ENCODE measurements around the gene IFNL2.
"Not testable (repeated sequence)": the region's sequence is repeated elsewhere in the genome, so short reads cannot be mapped to it uniquely, and the experiment has no call there.

Gene IFNL2

DNA sequence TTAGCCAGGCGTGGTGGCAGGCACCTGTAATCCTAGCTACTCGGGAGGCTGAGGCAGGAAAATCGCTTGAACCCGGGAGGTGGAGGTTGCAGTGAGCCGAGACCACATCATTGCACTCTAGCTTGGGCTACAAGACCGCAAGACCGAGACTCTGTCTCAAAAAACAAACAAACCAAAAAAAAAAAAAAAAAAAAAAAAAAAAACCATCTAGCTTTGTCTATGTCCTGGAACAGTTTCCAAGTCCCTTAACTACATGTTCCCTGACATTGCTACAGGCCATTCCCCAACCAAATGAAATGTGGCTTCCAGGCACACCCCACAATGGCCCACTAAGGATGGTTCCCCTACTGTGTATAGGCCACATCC is 41.1 kb downstream of the IFNL2 start:
- not testable (repeated sequence) for DNase-seq; ATAC-seq (replicated peaks); H3K9me3 Mint-ChIP-seq; H3K4me3 Mint-ChIP-seq; H3K27ac Mint-ChIP-seq; H3K4me1 Mint-ChIP-seq; H3K27me3 Mint-ChIP-seq
- peaks cover 24 to 25% of the 10 kb centered on the region in 2 donors for H3K36me3 Mint-ChIP-seq

DNA sequence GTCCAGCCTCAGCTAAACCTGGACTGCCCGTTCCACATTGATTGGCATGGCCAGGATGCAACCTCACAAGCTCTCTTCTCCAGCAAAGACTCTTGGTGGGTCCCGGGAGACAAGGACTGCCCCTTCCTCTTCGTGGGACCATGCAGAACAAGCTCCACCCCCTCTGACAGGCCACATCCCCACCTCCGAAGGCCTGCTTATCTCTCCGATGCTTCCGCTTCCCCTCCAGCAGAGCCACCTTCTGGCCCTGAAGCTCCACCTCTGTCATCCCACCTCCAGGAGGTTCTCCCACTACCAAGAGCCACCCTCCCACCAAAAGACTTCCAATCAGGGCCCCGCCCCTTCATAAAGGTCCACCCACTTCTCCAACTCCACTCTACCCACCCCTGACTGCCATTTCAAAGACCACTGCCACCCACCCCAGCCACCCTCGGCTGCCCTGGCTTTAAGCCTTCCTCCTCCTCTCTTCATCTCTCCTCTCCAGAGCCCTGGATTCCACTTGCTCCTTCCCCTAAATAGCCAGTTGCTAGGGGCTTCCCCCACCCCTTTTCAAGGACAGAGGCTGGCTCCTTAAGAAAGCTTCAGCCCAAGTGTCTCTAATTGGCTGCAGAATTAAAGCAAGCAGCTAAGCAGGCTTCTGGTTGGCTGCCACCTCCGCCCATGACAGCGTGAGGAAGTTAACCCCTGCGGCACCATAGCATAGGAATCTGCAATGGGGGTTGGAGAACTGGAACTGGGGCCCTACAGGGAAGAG is 42.5 kb downstream of the IFNL2 start:
- Mint-ChIP-seq H3K4me3 (no peak overlapping the region), H3K9me3 (peaks cover 0 to 2% of the 10 kb centered on the region in 2 donors), H3K27ac (no peak overlapping the region), H3K27me3 (no peaks in the 10 kb centered on the region), H3K4me1 (peaks cover 8 to 9% of the 10 kb centered on the region in 2 donors), H3K36me3 (peaks cover 25 to 26% of the 10 kb centered on the region in 2 donors)
- DNase-seq (no peak), ATAC-seq (replicated peaks) (no peak)

DNA sequence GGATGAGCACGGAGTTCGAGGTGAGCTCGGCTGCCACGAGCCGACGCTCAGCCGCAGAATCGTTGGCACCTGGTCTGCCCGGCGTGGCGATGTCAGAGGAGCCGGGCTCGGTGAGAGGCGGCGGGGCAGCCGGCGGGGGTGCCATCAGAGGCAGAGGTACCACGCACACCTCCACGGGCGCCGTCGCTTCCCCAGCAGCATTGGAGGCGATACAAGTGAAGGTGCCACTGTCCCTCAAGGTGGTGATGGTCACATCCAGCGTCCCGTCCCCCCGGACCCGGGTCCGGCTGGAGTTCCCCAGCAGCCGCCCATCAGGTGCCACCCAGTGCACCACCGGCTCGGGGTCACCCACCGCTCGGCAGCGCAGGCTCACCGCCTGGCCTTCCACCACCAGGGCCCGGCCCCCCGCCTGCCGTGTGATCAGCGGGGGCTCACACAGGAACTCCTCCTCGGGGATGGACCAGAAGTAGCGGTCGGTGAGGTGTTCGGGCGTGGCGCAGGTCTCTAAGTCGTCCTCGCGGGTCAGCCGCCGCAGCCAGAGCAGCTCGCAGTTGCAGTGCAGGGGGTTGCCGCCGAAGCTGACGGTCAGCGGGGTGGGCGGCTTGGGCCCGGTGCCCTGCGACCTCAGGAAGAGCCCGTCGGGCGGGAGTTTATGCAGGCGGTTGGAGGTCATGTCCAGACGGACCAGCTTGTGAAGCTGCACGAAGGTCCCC is 46.0 kb downstream of the IFNL2 start:
- Mint-ChIP-seq H3K9me3 (no peaks in the 10 kb centered on the region), H3K4me1 (peaks cover 13% of the 10 kb centered on the region in 2 donors), H3K27ac (no peak overlapping the region), H3K4me3 (no peak overlapping the region), H3K27me3 (peaks cover 2 to 4% of the 10 kb centered on the region in 2 donors), H3K36me3 (peaks cover 16 to 18% of the 10 kb centered on the region in 2 donors)
- ATAC-seq (replicated peaks) (no peak), DNase-seq (no peak)

DNA sequence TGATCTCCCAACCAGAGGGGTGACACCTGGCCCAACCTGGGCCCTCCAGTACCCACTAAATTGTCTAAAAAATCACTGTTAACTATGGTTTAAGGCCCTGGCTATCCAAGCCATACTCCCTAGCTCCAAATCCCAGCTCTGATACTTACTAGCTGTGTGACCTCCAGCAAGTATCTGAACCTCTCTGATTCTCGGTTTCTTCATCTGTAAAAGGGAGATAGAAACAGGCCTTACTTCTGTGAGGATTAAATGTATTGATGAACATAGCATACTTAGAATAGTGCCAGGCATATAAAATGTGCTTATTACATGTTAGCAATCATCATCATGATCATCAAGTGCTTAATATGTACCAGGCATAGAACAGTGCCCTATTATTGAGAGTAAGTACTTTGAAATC is 47.7 kb downstream of the IFNL2 start:
- H3K4me3 Mint-ChIP-seq, result no peak overlapping the region
- no peaks in the 10 kb centered on the region for H3K9me3 Mint-ChIP-seq

DNA sequence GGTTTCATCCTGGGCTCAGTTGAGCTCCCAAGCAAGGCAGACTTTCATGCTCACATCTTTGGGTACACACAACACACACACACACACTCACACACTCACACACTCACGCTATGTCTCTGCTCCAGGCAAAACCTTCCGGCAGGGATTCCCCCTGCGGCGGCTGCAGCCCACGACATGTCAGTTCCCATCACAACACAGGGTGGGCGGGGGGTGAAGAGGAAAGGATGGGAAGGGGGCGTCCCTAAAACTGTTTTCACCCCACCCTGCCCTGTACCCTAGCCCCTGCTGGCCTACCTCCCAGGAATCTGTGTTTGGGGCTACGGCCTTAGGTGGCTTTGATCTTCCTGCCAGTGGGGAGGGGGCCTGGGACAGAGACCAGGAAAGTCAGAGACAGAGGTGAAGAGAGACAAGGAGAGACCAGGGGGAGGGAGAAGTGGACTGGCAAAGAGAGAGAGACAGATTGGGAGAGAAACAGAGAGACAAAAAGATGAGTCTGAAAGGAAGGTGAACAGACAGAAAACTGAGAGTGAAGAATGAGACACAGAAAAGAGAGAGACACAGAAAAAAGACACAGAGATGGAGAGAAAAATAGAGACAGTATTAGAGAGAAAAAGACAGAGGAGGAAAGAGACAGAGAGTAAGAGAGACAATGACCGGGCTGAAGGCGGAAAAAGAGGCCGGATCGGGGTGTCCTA is 48.6 kb downstream of the IFNL2 start:
- no peaks in the 10 kb centered on the region for H3K9me3 Mint-ChIP-seq

More for the DNA sequence above, 47.7 kb downstream of the IFNL2 start:
- no peak for DNase-seq
- Mint-ChIP-seq H3K36me3 (peaks cover 16 to 18% of the 10 kb centered on the region in 2 donors), H3K4me1 (peaks cover 14 to 15% of the 10 kb centered on the region in 2 donors), H3K27ac (no peak overlapping the region), H3K27me3 (peaks cover 11 to 12% of the 10 kb centered on the region in 2 donors)
- no peak for ATAC-seq (replicated peaks)

GRCh38 chr19:39317476-39317875 is 49.3 kb downstream of the IFNL2 start:
- Mint-ChIP-seq H3K27me3 (peaks cover 12 to 18% of the 10 kb centered on the region in 2 donors), H3K27ac (no peak overlapping the region), H3K36me3 (peaks cover 13% of the 10 kb centered on the region in 2 donors), H3K9me3 (no peaks in the 10 kb centered on the region), H3K4me3 (no peak overlapping the region), H3K4me1 (peaks cover 20 to 21% of the 10 kb centered on the region in 2 donors)
- ATAC-seq (replicated peaks), result no peak
- DNase-seq, result no peak

More for the DNA sequence above, 48.6 kb downstream of the IFNL2 start:
- Mint-ChIP-seq H3K4me1 (peaks cover 20 to 21% of the 10 kb centered on the region in 2 donors), H3K4me3 (no peak overlapping the region), H3K36me3 (peaks cover 13 to 14% of the 10 kb centered on the region in 2 donors), H3K27ac (no peak overlapping the region), H3K27me3 (peaks cover 12 to 18% of the 10 kb centered on the region in 2 donors)
- ATAC-seq (replicated peaks), result no peak
- DNase-seq, result no peak

DNA sequence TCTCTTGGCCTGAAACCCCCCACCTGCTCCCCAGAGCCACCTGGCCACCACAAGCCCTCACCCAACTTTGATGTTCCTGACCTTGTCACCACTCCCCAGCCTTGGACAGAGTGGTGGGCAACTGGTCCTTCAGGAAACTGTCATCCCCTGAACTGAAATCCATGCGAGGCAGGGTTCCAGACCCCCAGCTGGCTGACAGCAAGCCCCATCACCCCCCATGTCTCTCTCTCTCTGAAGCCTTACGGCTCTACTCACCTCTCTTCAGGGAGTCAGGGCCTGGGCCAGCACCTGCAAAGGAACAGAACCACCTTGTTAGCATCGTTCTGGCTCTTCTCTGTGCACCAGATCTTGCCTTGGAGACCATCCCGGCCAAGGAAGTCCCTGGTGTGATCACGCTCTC is 49.9 kb downstream of the IFNL2 start:
- Mint-ChIP-seq H3K9me3 (no peaks in the 10 kb centered on the region), H3K27me3 (peaks cover 12 to 18% of the 10 kb centered on the region in 2 donors), H3K27ac (no peak overlapping the region), H3K36me3 (peaks cover 9 to 11% of the 10 kb centered on the region in 2 donors), H3K4me1 (peaks cover 20 to 21% of the 10 kb centered on the region in 2 donors), H3K4me3 (no peak overlapping the region)
- ATAC-seq (replicated peaks) (no peak), DNase-seq (no peak)

DNA sequence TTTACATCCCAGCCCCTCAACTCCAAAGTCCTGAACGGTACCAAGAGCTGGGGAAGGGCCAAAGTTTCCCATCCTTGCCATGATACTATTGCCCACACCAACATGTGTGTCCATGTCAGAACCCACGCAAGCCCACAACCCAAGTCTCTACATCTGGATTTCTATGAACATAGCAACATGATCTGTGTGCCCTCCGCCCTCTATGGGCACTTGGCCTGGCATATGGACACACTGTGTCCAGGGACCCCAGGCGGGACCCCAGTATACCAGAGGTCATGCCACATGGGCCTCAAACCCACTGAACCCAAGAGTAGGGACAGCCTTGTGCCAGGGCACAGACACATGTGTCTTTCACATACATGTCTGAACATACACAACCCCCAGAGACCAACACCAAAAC is 50.5 kb downstream of the IFNL2 start:
- no peak for ATAC-seq (replicated peaks)
- H3K36me3 Mint-ChIP-seq, result peaks cover 5 to 7% of the 10 kb centered on the region in 2 donors
- H3K27me3 Mint-ChIP-seq, result peaks cover 12 to 18% of the 10 kb centered on the region in 2 donors
- H3K27ac Mint-ChIP-seq, result no peak overlapping the region
- no peak for DNase-seq
- no peak overlapping the region for H3K4me3 Mint-ChIP-seq
- no peaks in the 10 kb centered on the region for H3K9me3 Mint-ChIP-seq
- H3K4me1 Mint-ChIP-seq, result peaks cover 19 to 20% of the 10 kb centered on the region in 2 donors

GRCh38 chr19:39319098-39319891 is 51.1 kb downstream of the IFNL2 start:
- Mint-ChIP-seq H3K27me3 (peaks cover 12 to 18% of the 10 kb centered on the region in 2 donors), H3K27ac (no peak overlapping the region), H3K9me3 (no peaks in the 10 kb centered on the region), H3K36me3 (peaks cover 1 to 2% of the 10 kb centered on the region in 2 donors), H3K4me3 (peak overlapping the region; percentile 21 to 47), H3K4me1 (peaks cover 19 to 20% of the 10 kb centered on the region in 2 donors)
- no peak for DNase-seq
- ATAC-seq (replicated peaks), result no peak

All from stimulated activated naive B cell treated with anti-CD40 and anti-IgM and Interleukin-4, amounts not matched to agents 10 μg/mL and 1 μg/mL and 100 μg/mL, for 72 hours (primary cell).